Panc1 (cell line): Measurements from ENCODE around the gene PDE9A. TPM values are rescaled to one million over a fixed set of nuclear protein-coding genes. Genes with fewer than 3 reads are reported as not detected.

Experiments
- ATAC-seq: fragments of 200-7000 bp; cut with Tn5 transposase; 2 replicates; pipeline ENCODE4 v1.9.1; 2020; ENCODE audit warnings: mild to moderate bottlenecking, moderate library complexity
- BruUV-seq: library from RNA; stranded (reverse); fragments of 400-500 nt; replicated peaks from 2 replicates; lab custom pipeline; 2021; lab: Mats Ljungman, UMichigan
- CTCF ChIA-PET: fragments of 300-600 bp; sonication (Branson Sonifier 250); formaldehyde crosslinking; loops from one replicate; lab custom pipeline; 2022; ENCODE audit warnings: antibody characterized with exemption; lab: Charles Lee
- POLR2A ChIA-PET: fragments of 300-600 bp; sonication (Branson Sonifier 250); formaldehyde crosslinking; loops from one replicate; lab custom pipeline; 2022; ENCODE audit warnings: antibody characterized with exemption; lab: Charles Lee
- DNase-seq: peaks from one replicate; pipeline ENCODE4 v3.0.0-alpha.2; 2010; ENCODE audit warnings: low read depth, low spot score
- H3K27ac ChIP-seq: 2 replicates; pipeline ENCODE4 v1.5.1; 2011; ENCODE audit warnings: mild to moderate bottlenecking, low read length, inconsistent platforms
- H3K27me3 ChIP-seq: fragments of 200-500 bp; sonication (Bioruptor generic); 2 replicates; pipeline ENCODE4 v1.6.0; 2014; ENCODE audit warnings: low read length, inconsistent platforms; ENCODE audit not compliant: control insufficient read depth, insufficient read depth
- H3K36me3 ChIP-seq: fragments of 200-500 bp; sonication (Bioruptor generic); 2 replicates; pipeline ENCODE4 v1.5.1; 2014; ENCODE audit warnings: inconsistent platforms, mild to moderate bottlenecking, low read length, moderate library complexity; ENCODE audit not compliant: control insufficient read depth, insufficient read depth
- H3K4me1 ChIP-seq: 2 replicates; pipeline ENCODE4 v1.5.1; 2011; ENCODE audit warnings: inconsistent platforms, mild to moderate bottlenecking, low read length, moderate library complexity; ENCODE audit not compliant: control insufficient read depth, insufficient read depth
- H3K4me3 ChIP-seq, 2 experiments: 2 replicates each; pipeline ENCODE4 v1.5.1; 2011 to 2012; ENCODE audit warnings: low read depth in 2 of 2, low read length in 2 of 2, mild to moderate bottlenecking in 2 of 2, inconsistent platforms in 1 of 2, moderate library complexity in 1 of 2
- H3K9me3 ChIP-seq: fragments of 200-500 bp; sonication (Bioruptor generic); 2 replicates; pipeline ENCODE4 v1.5.1; 2014; ENCODE audit warnings: low read depth, mild to moderate bottlenecking, inconsistent platforms, low read length, moderate library complexity; ENCODE audit not compliant: control insufficient read depth, insufficient read depth
- CTCF ChIP-seq: fragments of 450-650 bp; IDR thresholded peaks from 2 replicates; pipeline ENCODE4 v1.5.1; 2017; ENCODE audit warnings: mild to moderate bottlenecking
- POLR2AphosphoS5 ChIP-seq: IDR thresholded peaks from 2 replicates; pipeline ENCODE4 v1.6.1; 2012; ENCODE audit warnings: mild to moderate bottlenecking, low read depth, low read length, moderate library complexity
- REST ChIP-seq, 2 experiments: IDR thresholded peaks; 2 replicates each; pipeline ENCODE4 v1.6.1; 2011 to 2012; ENCODE audit warnings: low read depth in 2 of 2, control low read depth in 1 of 2, low read length in 1 of 2, mild to moderate bottlenecking in 1 of 2, moderate library complexity in 1 of 2; ENCODE audit not compliant: insufficient read depth in 1 of 2
- SIN3A ChIP-seq: IDR thresholded peaks from 2 replicates; pipeline ENCODE4 v1.6.1; 2012; ENCODE audit warnings: low read depth, mild to moderate bottlenecking, low read length, moderate library complexity, borderline replicate concordance; ENCODE audit not compliant: insufficient read depth
- TCF7L2 ChIP-seq: IDR thresholded peaks from 2 replicates; pipeline ENCODE4 v1.6.1; 2011; ENCODE audit warnings: mild to moderate bottlenecking, low read depth, low read length, inconsistent platforms
- in situ Hi-C: cut with HindIII; loops from 2 replicates; pipeline ENCODE4 v1.10.0; 2016; ENCODE audit warnings: low sequenced_read_pairs, low pct_unique_long_range_greater_than_20kb
- intact Hi-C: fragments of 100-400 bp; cut with micrococcal nuclease; formaldehyde crosslinking; loops from one replicate; pipeline ENCODE4 v1.10.0; 2022; ENCODE audit not compliant: unreplicated experiment
- total RNA-seq: library from RNA; stranded (reverse); gene quantifications from one replicate; pipeline ENCODE4 v1.2.1, GENCODE V29; 2021; ENCODE audit not compliant: unreplicated experiment

Gene PDE9A
- total RNA-seq, 1 experiment from 2014 or later: 0.72 TPM

- DNase-seq: no peak
- H3K27ac ChIP-seq: no peak overlapping the region
- intact Hi-C loops: no loop called here
- 0 out of 2 replicates have a peak, but pooled peaks have one; percentile 37 for ATAC-seq
- no peaks in the 10 kb centered on the region for H3K9me3 ChIP-seq
- TF ChIP-seq POLR2AphosphoS5: no peak
- TF ChIP-seq REST (IDR thresholded peaks at IDR 0.05; ENCODE audit: insufficient read depth in 1 of 2, low read depth in 2 of 2, low read length in 1 of 2): no peak
- no peak for TF ChIP-seq SIN3A
- no peak for TF ChIP-seq TCF7L2
- no peak for TF ChIP-seq CTCF
- no TSS peak for BruUV-seq
- peaks cover 4% of the 10 kb centered on the region; the same call in 1 of the 2 replicates for H3K27me3 ChIP-seq
- in situ Hi-C loops: no loop called here
- ChIA-PET CTCF (no interaction called here), POLR2A (no interaction called here)
- no peaks in the 10 kb centered on the region for H3K36me3 ChIP-seq
- H3K4me3 ChIP-seq: no peak overlapping the region
- no peaks in the 10 kb centered on the region for H3K4me1 ChIP-seq
Observed at GRCh38 chr21:42777064-42777756, 123.8 kb downstream of the PDE9A start.

GRCh38 chr21:42777757-42778344 lies 124.4 kb downstream of the PDE9A start:
- POLR2A ChIA-PET: no interaction called here
- DNase-seq (no peak), ATAC-seq (no peak)
- Histone ChIP-seq H3K4me3 (no peak overlapping the region), H3K27me3 (peaks cover 7% of the 10 kb centered on the region; the same call in 1 of the 2 replicates), H3K36me3 (no peaks in the 10 kb centered on the region), H3K27ac (no peak overlapping the region), H3K9me3 (no peaks in the 10 kb centered on the region), H3K4me1 (no peaks in the 10 kb centered on the region)
- CTCF ChIA-PET: no interaction called here
- intact Hi-C loops (no loop called here), in situ Hi-C loops (no loop called here)
- BruUV-seq: no TSS peak
- no peak for TF ChIP-seq POLR2AphosphoS5
- no peak for TF ChIP-seq REST (IDR thresholded peaks at IDR 0.05; ENCODE audit: insufficient read depth in 1 of 2, low read depth in 2 of 2, low read length in 1 of 2)
- TF ChIP-seq TCF7L2: no peak
- no peak for TF ChIP-seq SIN3A
- no peak for TF ChIP-seq CTCF
